SJSA1 (cell line): ENCODE measurements around the gene MESP2. TPM values are rescaled to one million over a fixed set of nuclear protein-coding genes. Genes with fewer than 3 reads are reported as not detected.
"Not testable (repeated sequence)": the region's sequence is repeated elsewhere in the genome, so short reads cannot be mapped to it uniquely, and the experiment has no call there.

Source experiments
- DNase-seq, 2 experiments: peaks; one replicate each; pipeline ENCODE4 v3.0.0-alpha.2; 2015 to 2020; ENCODE audit warnings: low spot score in 2 of 2, low read depth in 1 of 2
- H3K27ac ChIP-seq: fragments of 250-450 bp; sonication (Bioruptor Pico); 2 replicates; pipeline ENCODE4 v1.5.1; 2020; ENCODE audit warnings: mild to moderate bottlenecking, moderate library complexity
- H3K27me3 ChIP-seq: fragments of 250-450 bp; sonication (Bioruptor Pico); replicated peaks from 2 replicates; pipeline ENCODE4 v1.5.1; 2020; ENCODE audit warnings: mild to moderate bottlenecking, moderate library complexity
- H3K36me3 ChIP-seq: fragments of 250-450 bp; sonication (Bioruptor Pico); 2 replicates; pipeline ENCODE4 v1.5.1; 2020; ENCODE audit warnings: mild to moderate bottlenecking
- H3K4me1 ChIP-seq: fragments of 250-450 bp; sonication (Bioruptor Pico); replicated peaks from 2 replicates; pipeline ENCODE4 v1.6.1; 2021; ENCODE audit warnings: mild to moderate bottlenecking
- H3K4me3 ChIP-seq: fragments of 250-450 bp; sonication (Bioruptor Pico); 2 replicates; pipeline ENCODE4 v1.5.1; 2020; ENCODE audit warnings: mild to moderate bottlenecking
- H3K9me3 ChIP-seq: fragments of 250-450 bp; sonication (Bioruptor Pico); replicated peaks from 2 replicates; pipeline ENCODE4 v1.5.1; 2020; ENCODE audit warnings: mild to moderate bottlenecking
- total RNA-seq: library from RNA; depleted of rRNA; stranded (reverse); fragments of >200 nt; shearing (Covaris generic); gene quantifications from 2 replicates; pipeline ENCODE4 v1.2.3, GENCODE V29; 2014

The MESP2 gene
- total RNA-seq, 1 experiment from 2014 or later = not detected

- Histone ChIP-seq H3K27me3 (no peaks in the 10 kb centered on the region), H3K4me1 (peaks cover 25% of the 10 kb centered on the region), H3K9me3 (no peaks in the 10 kb centered on the region), H3K4me3 (no peak overlapping the region), H3K27ac (no peak overlapping the region), H3K36me3 (no peaks in the 10 kb centered on the region)
- no peak for DNase-seq
These were observed 2.7 kb downstream of the MESP2 start for GRCh38 chr15:89778861-89779260.

- no peak overlapping the region for H3K27ac ChIP-seq
- no peak for DNase-seq
These were observed 4.5 kb downstream of the MESP2 start for GRCh38 chr15:89780601-89781000.

GRCh38 chr15:89781055-89781454, 4.9 kb downstream of the MESP2 start:
- Histone ChIP-seq H3K4me3 (no peak overlapping the region), H3K9me3 (no peaks in the 10 kb centered on the region), H3K27me3 (no peaks in the 10 kb centered on the region), H3K4me1 (peaks cover 25% of the 10 kb centered on the region), H3K27ac (no peak overlapping the region), H3K36me3 (no peaks in the 10 kb centered on the region)
- DNase-seq = no peak

More at GRCh38 chr15:89780601-89781000, 4.5 kb downstream of the MESP2 start:
- H3K4me1 ChIP-seq = peaks cover 25% of the 10 kb centered on the region
- H3K27me3 ChIP-seq = no peaks in the 10 kb centered on the region
- H3K9me3 ChIP-seq = no peaks in the 10 kb centered on the region
- H3K36me3 ChIP-seq = no peaks in the 10 kb centered on the region
- H3K4me3 ChIP-seq = no peak overlapping the region

GRCh38 chr15:89781891-89782618, 5.9 kb downstream of the MESP2 start:
- Histone ChIP-seq H3K36me3 (no peaks in the 10 kb centered on the region), H3K27me3 (no peaks in the 10 kb centered on the region), H3K9me3 (no peaks in the 10 kb centered on the region), H3K4me3 (no peak overlapping the region), H3K4me1 (peaks cover 15% of the 10 kb centered on the region), H3K27ac (no peak overlapping the region)
- DNase-seq = peak in 1 of 2 experiments; percentile 40

GRCh38 chr15:89782619-89782950, 6.5 kb downstream of the MESP2 start:
- H3K4me3 ChIP-seq, H3K36me3 ChIP-seq, H3K27me3 ChIP-seq, H3K9me3 ChIP-seq, DNase-seq, H3K27ac ChIP-seq: not testable (repeated sequence)
- peaks cover 15% of the 10 kb centered on the region for H3K4me1 ChIP-seq

GRCh38 chr15:89783111-89783860, 7.2 kb downstream of the MESP2 start:
- DNase-seq = no peak
- H3K4me1 ChIP-seq = peaks cover 15% of the 10 kb centered on the region
- H3K4me3 ChIP-seq = no peak overlapping the region
- H3K27me3 ChIP-seq = no peaks in the 10 kb centered on the region
- no peaks in the 10 kb centered on the region for H3K36me3 ChIP-seq
- H3K9me3 ChIP-seq = no peaks in the 10 kb centered on the region
- no peak overlapping the region for H3K27ac ChIP-seq

GRCh38 chr15:89783861-89784685, 7.9 kb downstream of the MESP2 start:
- Histone ChIP-seq H3K27me3 (no peaks in the 10 kb centered on the region), H3K4me3 (no peak overlapping the region), H3K36me3 (no peaks in the 10 kb centered on the region), H3K4me1 (peaks cover 15% of the 10 kb centered on the region), H3K9me3 (no peaks in the 10 kb centered on the region), H3K27ac (no peak overlapping the region)
- no peak for DNase-seq

GRCh38 chr15:89784686-89784960, 8.5 kb downstream of the MESP2 start:
- H3K27ac ChIP-seq = no peak overlapping the region
- H3K36me3 ChIP-seq = no peaks in the 10 kb centered on the region
- no peaks in the 10 kb centered on the region for H3K9me3 ChIP-seq
- H3K27me3 ChIP-seq = no peaks in the 10 kb centered on the region
- no peak for DNase-seq
- peaks cover 15% of the 10 kb centered on the region for H3K4me1 ChIP-seq
- H3K4me3 ChIP-seq = no peak overlapping the region

GRCh38 chr15:89785064-89785773, 9.1 kb downstream of the MESP2 start:
- Histone ChIP-seq H3K27ac (no peak overlapping the region), H3K36me3 (no peaks in the 10 kb centered on the region), H3K27me3 (no peaks in the 10 kb centered on the region), H3K4me1 (peaks cover 15% of the 10 kb centered on the region), H3K9me3 (no peaks in the 10 kb centered on the region), H3K4me3 (no peak overlapping the region)
- no peak for DNase-seq

GRCh38 chr15:89785774-89786140, 9.6 kb downstream of the MESP2 start:
- no peaks in the 10 kb centered on the region for H3K36me3 ChIP-seq
- H3K9me3 ChIP-seq = no peaks in the 10 kb centered on the region
- H3K27me3 ChIP-seq = no peaks in the 10 kb centered on the region
- no peak for DNase-seq
- H3K27ac ChIP-seq = no peak overlapping the region
- no peak overlapping the region for H3K4me3 ChIP-seq
- peaks cover 15% of the 10 kb centered on the region for H3K4me1 ChIP-seq

GRCh38 chr15:89787944-89788343, 11.8 kb downstream of the MESP2 start:
- Histone ChIP-seq H3K9me3 (no peaks in the 10 kb centered on the region), H3K36me3 (no peaks in the 10 kb centered on the region)

GRCh38 chr15:89788585-89788984, 12.5 kb downstream of the MESP2 start:
- H3K36me3 ChIP-seq, H3K4me3 ChIP-seq, DNase-seq, H3K4me1 ChIP-seq, H3K27me3 ChIP-seq, H3K9me3 ChIP-seq, H3K27ac ChIP-seq: not testable (repeated sequence)

More at GRCh38 chr15:89787944-89788343, 11.8 kb downstream of the MESP2 start:
- Histone ChIP-seq H3K27ac (no peak overlapping the region), H3K27me3 (no peaks in the 10 kb centered on the region), H3K4me1 (no peaks in the 10 kb centered on the region), H3K4me3 (no peak overlapping the region)
- DNase-seq = no peak

- no peaks in the 10 kb centered on the region for H3K36me3 ChIP-seq
- H3K9me3 ChIP-seq = no peaks in the 10 kb centered on the region
- DNase-seq = no peak
- H3K4me3 ChIP-seq = no peak overlapping the region
- no peak overlapping the region for H3K27ac ChIP-seq
- H3K4me1 ChIP-seq = peaks cover 7% of the 10 kb centered on the region
- no peaks in the 10 kb centered on the region for H3K27me3 ChIP-seq
These were observed 14.1 kb downstream of the MESP2 start for GRCh38 chr15:89790206-89790605.
